ENCODE measurements around the gene AMOTL1. TPM values are rescaled to one million over a fixed set of nuclear protein-coding genes. Genes with fewer than 3 reads are reported as not detected.
A peak's percentile ranks its signal among the peaks of the same experiment; 100 is the strongest.

AMOTL1 gene
- total and polyA plus RNA-seq, 2 donors (not counting 3 experiments of a cell fraction or from before 2014, with no cell fraction given) = 12.5 to 37.8 TPM

GRCh38 chr11:94785509-94785908 is 17.4 kb downstream of the AMOTL1 start:
- H3K9me1 ChIP-seq (replicated peaks; ENCODE audit: control insufficient read depth, extremely low read depth, insufficient read depth, low read length) = no peaks in the 10 kb centered on the region
- TF ChIP-seq POLR2A (IDR thresholded peaks at IDR 0.05; ENCODE audit: low read depth, low read length) (no peak), CTCF (IDR thresholded peaks at IDR 0.05; ENCODE audit: extremely low read depth in 1 of 2, insufficient read depth in 1 of 2, low read depth in 1 of 2, low read length in 2 of 2) (no peak), EZH2 (IDR thresholded peaks at IDR 0.05; ENCODE audit: borderline replicate concordance, low read depth, low read length, severe bottlenecking) (no peak), FOS (IDR thresholded peaks at IDR 0.05; ENCODE audit: borderline replicate concordance, insufficient read depth, low read length) (no peak), MYC (IDR thresholded peaks at IDR 0.05; ENCODE audit: low read depth, low read length) (no peak), GATA2 (IDR thresholded peaks at IDR 0.05; ENCODE audit: insufficient read depth, insufficient read length, low read depth, low read length) (no peak), JUN (IDR thresholded peaks at IDR 0.05; ENCODE audit: borderline replicate concordance, insufficient read depth, insufficient read length, low read depth) (no peak), POLR2AphosphoS5 (IDR thresholded peaks at IDR 0.05; ENCODE audit: insufficient read depth, low read depth, low read length) (no peak)
- TF ChIP-seq, protein P1, sequence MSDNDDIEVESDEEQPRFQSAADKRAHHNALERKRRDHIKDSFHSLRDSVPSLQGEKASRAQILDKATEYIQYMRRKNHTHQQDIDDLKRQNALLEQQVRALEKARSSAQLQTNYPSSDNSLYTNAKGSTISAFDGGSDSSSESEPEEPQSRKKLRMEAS (IDR thresholded peaks at IDR 0.05; ENCODE audit: insufficient read depth, insufficient read length) = no peak
- POLR2A ChIA-PET = no interaction called here
- no peaks in the 10 kb centered on the region for H4K20me1 ChIP-seq (replicated peaks; ENCODE audit: control insufficient read depth, extremely low read depth, insufficient read depth, low read length)
- no peaks in the 10 kb centered on the region for H3K36me3 ChIP-seq (ENCODE audit: control insufficient read depth in 2 of 2, extremely low read depth in 1 of 2, insufficient read depth in 2 of 2, low read length in 2 of 2)
- H3K4me2 ChIP-seq (ENCODE audit: insufficient read depth, low read length) = no peak overlapping the region
- FAIRE-seq = no peak
- dilution Hi-C loops (cut with MboI; ENCODE audit: extremely low pct_ligation_motif_present, low sequenced_read_pairs) (no loop called here), intact Hi-C loops (cut with micrococcal nuclease) (loop anchor here (1.0 kb wide), 1 partner anchor 9 kb away; no protein-coding TSS in a partner anchor)
- peaks cover 79% of the 10 kb centered on the region for H3K79me2 ChIP-seq (ENCODE audit: control insufficient read depth, insufficient read depth, low read length)
- no TSS peak for BruUV-seq (replicated peaks)
- H2AFZ ChIP-seq (ENCODE audit: low read depth, low read length) = no peak overlapping the region
- H3K27me3 ChIP-seq (ENCODE audit: control insufficient read depth in 2 of 2, insufficient read depth in 2 of 2, low read length in 2 of 2) = no peaks in the 10 kb centered on the region
- H3K27ac ChIP-seq (ENCODE audit: insufficient read depth, low read depth, low read length) = peak overlapping the region; percentile 17
- no peak overlapping the region for H3K9ac ChIP-seq (replicated peaks; ENCODE audit: extremely low read depth, insufficient read depth, low read length)
- no peaks in the 10 kb centered on the region for H3K9me3 ChIP-seq (replicated peaks; ENCODE audit: control insufficient read depth, insufficient read depth, low read length)
- peak; percentile 32 for DNase-seq (ENCODE audit: low read depth, low spot score)
- CTCF ChIA-PET = interaction anchor here (0.6 to 3.6 kb wide), 18 partner anchors 8 to 183 kb away, joined by 3 to 27 read pairs (median 4); partner anchors contain the start of gene AMOTL1
- peaks cover 28% of the 10 kb centered on the region for H3K4me1 ChIP-seq (ENCODE audit: control insufficient read depth, extremely low read depth, insufficient read depth, low read length)
- no peak overlapping the region for H3K4me3 ChIP-seq (replicated peaks in 1 of 3; ENCODE audit: insufficient read depth in 1 of 3, low read depth in 1 of 3, low read length in 3 of 3)

Data from endothelial cell of umbilical vein (primary cell).